Posterior cingulate gyrus (tissue), 11 donors: ENCODE measurements around the gene NACC2.
"Not testable (repeated sequence)": the region's sequence is repeated elsewhere in the genome, so short reads cannot be mapped to it uniquely, and the experiment has no call there.

Source experiments
- DNase-seq, 10 donors: peaks; one replicate each; pipeline versions ENCODE4 v3.0.0 to v3.0.0-alpha.2; 2020 to 2021; ENCODE audit warnings: mixed read lengths in 3 of 10
- intact Hi-C: fragments of 100-400 bp; cut with DNase I; formaldehyde crosslinking; loops from one replicate; pipeline ENCODE4 v1.15.1; 2023

The NACC2 gene

DNA sequence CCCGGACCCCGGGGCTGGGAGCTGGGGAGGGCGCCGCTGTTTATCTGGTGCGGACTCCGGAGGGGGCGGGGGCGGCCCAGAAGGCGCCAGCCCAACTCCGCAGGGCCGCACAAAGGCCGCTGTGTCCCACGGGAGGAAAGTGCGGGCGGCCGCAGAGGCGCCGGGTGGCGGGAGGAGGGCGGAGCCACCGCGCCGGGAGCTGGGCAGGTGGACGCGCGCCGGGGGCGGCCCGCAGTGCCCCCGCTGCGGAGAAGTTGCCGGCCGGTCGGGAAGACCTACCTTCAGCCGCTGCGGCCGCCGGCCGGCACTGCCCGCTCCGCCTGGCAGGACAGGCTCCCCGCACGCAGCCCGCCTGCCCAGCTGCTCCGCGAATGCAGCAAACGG, 43.6 kb downstream of the NACC2 start:
- peak; percentile 51 to 96 (median 66) for DNase-seq

DNA sequence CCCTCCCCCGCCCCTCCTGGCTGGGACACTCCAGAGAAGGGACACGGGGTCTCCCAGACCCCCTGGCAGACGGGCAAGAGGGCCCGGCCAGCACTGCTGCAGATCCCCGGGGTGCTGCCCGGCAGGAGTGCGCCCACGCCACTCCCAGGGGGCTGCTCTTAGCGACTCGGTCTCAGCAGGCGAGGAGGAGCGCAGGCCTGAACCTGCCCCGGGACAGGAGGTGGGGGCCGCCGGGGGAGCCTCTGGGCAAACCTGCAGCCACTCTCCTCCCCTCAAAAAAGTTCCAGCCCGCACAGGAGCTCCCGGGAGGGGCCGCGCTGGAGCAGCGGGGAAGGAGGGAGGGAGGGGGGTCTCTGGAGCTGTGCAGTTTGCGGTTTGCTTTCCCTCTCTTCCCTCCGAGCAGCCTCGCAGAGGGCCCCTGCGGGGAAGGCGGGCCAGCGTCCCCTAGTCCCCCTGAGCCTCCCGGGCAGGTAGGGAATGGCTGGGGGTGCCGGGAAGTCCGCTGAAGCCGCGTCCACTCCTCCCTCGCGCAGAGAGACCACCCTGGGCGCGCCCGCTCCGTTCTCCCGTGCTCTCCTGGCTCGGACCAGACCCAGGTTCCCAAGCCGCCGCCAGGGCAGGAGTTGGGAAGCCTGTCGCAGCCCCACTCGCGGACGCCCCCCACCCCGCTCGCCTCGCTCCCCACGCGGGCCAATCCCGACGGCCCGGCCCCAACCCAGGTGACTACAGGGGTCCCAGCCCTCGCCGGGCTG, 44.2 kb downstream of the NACC2 start:
- intact Hi-C loops: loop anchor here (5.0 kb wide), 3 partner anchors 36 to 89 kb away; partner anchors contain the start of gene UBAC1

More for the DNA sequence above, 43.6 kb downstream of the NACC2 start:
- intact Hi-C loops: loop anchor here (5.0 kb wide), 3 partner anchors 36 to 89 kb away; partner anchors contain the start of gene UBAC1

DNA sequence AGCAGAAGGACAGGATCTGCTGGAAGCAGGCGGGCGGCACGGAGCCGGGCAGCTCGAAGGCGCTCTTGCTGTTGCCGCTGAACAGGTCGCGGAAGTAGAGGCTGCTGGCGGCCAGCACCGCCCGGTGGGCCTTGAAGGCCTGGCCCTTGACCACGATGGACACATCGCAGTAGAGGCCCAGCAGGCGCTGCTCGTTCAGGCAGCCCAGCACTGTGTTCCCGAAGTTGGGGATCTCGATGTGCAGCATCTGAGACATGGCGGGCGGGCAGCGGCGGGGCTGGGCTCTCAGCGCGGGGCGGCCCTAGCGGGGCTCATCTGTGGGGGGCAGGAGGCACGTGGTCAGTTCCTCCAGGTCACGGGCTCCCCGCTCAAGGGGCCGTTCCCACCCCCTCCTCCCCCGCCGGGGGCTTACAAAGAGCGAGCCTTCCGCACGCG, 44.8 kb downstream of the NACC2 start:
- DNase-seq: peak in 3 of 10 donors; percentile 43 to 91 (median 87)
- intact Hi-C loops: loop anchor here (5.0 kb wide), 3 partner anchors 37 to 88 kb away; partner anchors contain the start of gene UBAC1

More for the DNA sequence above, 44.2 kb downstream of the NACC2 start:
- peak in 2 of 10 donors; percentile 79 to 85 for DNase-seq

DNA sequence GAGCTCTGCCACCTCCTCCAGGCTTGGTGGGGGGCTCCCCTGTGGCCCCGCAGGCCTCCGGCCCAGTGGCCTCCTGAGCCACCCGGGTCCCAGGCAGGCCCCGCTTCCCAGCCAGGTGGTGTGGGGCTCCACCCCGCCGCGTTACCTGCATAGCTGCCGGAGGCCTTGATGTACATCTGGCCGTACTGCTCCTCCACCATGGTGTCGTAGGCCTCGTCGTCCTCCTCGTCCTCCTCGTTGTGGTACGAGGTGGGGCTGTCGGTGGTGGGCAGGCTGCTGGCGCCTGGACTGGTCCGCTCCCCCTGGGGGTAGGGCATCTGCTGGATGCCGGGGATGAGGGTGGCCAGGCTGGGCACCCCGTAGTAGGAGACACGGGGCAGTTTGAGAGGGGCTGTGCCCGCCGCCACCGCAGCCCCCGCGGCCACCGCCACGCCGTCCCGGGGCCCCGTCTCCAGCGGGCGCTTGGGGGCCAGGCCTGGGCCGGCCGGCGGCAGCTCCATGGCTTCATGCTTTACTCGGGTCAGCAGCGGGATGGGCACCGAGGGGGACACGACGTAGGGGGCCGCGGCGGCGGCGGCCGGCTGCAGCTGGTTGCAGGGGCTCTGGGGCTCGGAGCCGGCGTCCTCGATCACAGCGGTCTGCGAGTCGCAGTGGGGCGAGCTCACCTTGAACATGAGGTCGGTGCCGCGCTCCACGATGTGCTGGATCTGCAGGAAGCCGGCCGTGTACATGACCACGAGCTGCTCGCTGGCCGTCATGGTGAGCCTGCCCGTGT, 45.4 kb downstream of the NACC2 start:
- intact Hi-C loops: loop anchor here (5.0 kb wide), 3 partner anchors 38 to 87 kb away; partner anchors contain the start of gene UBAC1
- peak in 2 of 10 donors; percentile 85 to 87 for DNase-seq

DNA sequence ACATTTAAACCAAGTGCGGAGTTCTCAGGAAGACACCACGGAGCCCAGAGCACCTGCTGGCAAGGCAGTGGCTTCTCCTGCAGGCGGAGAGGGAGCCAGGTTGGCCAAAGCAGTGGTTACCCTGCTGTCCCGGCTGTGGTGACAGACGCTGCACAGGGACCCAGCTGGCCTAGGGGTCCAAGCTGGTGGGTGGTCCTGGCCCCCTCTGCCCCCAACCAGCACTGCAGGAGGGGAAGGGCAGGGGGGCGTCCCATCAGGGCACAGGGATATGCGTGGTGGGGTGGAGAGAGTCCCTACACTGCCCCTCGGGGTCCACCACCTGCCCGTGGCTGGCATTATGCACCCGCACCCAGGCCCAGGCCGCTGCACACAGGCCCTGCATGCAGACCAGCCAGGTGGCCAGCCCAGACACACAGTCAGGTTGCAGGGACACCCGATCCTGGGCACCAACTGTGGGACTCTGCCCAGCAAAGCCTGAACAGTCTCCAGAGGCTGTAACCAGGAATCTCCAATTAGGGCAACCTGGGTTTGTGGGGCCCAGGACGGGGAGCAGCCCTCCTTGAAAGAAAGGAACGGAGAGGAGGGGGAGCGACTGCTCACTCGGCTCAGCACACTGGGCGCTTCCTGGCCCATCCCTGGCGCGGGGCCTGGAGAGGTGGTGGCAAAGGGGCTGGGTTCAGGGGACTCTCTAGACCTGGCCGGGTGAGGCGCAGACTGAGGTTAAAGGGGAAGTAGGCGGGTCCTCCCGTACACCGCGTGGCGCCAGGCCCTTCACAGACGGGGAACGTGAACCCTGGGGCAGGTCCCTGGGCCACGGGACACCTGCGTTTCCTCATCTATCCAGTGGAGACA, 46.3 kb downstream of the NACC2 start:
- intact Hi-C loops: no loop called here
- peak in 2 of 10 donors; percentile 84 to 87 for DNase-seq

DNA sequence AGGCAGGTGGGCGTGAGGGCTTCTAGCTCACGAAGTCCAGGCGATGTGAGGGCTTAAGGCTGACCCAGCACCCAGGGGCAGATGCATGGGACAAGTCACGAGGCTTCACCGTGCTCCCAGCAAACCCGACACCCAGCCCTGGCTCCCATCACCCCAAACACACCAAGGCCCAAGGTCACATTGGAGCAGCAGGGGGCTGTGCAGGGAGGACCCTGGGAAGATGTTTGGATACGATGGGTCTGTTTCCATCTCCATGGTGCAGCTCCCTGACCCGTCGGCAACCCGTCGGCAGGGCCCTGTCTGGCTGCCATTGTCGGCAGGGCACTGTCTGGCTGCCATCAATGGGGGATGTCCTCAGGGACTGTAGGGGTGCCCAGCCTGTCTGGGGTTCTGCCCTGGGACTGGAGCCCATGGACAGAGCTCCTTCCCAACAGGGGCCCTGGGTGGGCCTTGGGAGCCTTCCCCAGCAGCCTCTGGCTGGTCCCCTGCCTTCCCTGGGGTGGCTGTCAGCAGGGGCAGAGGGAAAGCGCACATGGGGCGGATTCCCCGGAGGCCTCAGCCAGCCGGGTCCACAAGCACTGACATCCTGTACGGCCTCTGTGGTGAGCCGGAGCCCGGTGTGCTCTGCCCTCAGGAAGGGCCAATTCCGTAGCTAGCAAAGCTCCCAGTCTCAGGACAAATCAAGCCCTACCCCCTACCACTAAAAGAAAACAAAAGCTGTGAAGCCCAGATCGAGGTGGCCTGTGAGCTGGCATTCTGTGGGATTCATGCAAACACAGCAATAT, 47.1 kb downstream of the NACC2 start:
- intact Hi-C loops: no loop called here
- peak in 2 of 10 donors; percentile 75 to 76 for DNase-seq

DNA sequence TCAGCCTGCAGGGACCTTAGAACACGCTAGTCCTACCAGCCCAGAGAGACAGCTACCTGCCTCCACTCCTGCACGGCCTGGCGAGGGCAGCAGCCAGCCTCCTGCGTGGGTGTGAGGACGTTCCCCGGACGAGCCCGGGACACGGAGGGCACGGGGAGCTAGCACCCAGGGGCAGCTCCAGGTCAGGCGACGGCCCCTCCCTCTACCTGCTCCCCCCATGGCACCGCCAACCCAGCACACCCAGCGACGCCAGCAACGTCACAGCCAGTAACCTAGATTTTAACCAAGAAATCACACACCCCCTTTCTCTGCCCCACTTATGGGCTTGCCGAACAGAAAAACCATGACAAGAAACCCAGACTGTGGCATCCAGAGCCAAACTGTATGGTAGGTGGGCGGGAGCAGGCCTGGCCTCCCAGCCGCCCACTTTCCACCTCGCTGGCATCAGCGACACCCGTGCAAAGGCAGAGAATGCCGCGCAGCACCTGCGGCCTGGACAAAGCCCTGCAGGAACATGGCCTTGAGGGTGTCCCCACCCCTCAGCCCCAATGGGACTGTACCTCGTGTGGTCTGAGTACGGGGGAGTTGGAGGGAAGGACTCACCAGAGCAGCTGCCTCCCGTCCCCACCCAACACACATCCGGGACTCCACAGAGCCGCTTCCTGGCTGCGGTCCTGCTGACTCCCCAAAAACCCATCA, 47.9 kb downstream of the NACC2 start:
- peak in 2 of 10 donors; percentile 81 to 88 for DNase-seq

DNA sequence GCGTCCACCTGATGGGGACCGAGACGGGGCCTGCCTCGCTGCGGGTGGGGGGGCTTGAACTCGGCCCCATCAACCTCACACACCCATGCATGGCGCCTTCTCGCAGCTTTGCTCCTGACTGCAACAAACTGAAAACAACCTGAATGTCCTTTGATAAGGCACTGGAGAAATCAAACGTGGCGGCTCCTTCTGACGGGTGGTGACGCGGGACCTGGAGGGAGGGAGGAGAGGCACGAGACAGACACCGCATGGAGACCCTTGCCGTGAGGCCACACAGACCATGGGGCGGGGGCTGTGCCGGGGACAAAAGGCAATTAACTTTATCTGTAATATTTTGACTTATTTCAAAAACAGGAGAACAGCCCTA, 48.6 kb downstream of the NACC2 start:
- intact Hi-C loops: no loop called here
- DNase-seq: peak in 1 of 10 donors; percentile 70

More for the DNA sequence above, 47.9 kb downstream of the NACC2 start:
- intact Hi-C loops: no loop called here

DNA sequence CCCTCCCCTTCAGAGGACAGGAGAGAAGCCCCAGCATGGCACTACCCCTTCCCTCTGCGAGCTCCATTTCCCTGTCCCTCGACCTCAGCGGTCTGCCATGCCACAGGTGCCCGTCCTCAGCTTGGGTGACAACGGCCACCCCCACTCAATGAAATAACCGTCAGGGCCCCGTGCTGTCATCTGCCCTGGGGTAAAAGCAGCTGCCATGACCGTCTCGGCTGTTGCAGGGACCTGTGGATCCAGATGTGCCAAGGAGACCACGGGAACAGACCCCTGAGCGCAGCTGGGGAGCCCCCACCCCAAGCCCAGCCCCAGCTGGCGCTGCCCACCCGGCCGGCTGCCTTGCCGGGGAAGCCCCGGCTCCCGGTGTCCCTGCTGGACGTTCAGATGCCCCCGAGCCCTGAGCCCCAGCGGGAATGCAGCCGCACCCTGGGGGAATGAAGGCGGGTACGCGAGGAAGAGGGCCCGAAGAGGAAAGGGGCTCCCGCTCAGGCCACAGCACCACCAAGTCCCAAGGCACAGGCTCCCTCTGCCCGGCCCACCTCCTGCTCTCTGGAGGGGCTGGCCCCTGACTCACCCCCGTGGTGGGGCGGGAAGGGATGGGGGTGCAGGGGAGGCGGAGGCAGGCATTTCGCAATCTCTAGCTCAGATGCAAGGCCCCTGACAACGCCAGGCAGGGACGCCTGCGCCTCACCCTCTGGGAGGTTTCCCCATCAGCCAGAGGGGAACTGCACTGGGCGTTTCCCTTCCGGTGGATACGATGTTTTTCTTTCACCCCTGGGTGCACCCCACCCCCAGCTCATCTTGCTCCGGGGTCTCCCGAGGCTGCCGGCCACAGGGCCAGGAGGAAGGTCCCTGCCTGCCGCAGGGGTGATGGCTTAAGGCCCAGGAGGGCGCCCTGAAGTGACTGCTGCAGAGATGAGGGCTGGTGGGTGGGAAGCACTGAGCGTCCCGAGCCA, 49.2 kb downstream of the NACC2 start:
- peak in 3 of 10 donors; percentile 65 to 86 (median 75) for DNase-seq
- intact Hi-C loops: no loop called here

DNA sequence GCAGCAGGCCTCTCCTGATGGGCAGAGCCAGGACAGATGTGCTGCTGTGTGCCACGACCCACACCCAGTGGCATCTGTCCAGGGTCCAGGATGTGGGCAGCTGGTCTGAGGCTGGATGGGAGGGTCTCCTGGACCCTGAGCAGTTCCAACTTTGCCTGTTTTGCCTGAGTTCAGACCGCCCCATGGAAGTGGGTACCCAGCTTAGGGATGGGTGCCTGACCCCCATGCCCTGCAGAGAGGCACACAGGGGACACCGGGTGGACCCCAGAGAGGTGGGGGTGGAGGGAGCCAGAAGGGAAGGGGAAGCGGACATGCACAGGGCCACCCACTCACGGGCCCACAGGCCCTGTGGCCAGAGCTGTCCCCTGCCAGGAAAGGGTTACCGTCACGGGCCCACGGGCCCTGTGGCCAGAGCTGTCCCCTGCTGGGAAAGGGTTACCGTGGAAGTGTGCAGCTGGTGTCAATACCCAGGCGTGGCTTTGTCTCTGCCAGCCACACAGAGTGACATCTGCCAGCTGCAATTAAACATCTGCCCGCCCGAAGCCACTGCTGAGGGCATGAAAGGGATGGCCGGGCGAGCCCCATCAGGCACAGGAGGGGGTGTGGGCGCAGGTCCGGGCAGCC, 50.0 kb downstream of the NACC2 start:
- intact Hi-C loops: no loop called here
- DNase-seq: peak in 6 of 10 donors; percentile 46 to 93 (median 68)

DNA sequence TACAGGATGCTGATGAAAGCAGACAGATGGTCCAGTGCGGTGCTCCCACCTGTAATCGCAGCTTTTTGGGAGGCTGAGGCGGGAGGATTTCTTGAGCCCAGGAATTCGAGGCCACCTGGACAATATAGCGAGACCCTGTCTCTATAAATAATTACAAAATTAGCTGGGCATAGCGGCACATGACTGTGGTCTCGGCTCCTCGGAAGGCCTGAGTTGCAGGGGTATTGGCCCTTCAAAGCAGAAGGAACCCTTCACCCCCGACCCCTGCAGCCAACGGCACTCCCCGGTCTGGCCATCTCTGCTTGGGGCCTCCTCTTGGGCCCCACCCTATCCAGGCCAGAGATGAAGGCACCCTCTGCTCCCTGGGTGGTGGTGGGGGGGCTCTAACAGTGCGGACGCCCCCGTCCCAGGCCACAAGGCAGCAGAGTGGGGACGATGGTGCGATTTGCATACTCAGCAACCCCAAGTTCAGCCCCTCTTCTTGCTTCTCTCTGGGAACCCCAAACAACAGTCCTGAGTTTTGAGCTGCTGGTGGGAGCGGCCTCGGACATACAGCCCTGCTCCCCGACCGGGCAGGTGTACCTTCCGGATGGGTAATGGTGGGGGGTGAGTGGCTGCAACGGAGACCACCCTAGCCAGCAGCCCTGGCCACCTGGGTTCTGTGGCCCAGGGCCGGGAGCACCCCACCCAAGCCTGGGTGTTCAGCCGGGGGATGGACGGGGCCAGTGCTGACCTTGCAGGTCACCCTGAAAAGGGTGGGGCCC, 50.7 kb downstream of the NACC2 start:
- intact Hi-C loops: no loop called here
- peak in 2 of 10 donors; percentile 66 to 72 for DNase-seq

DNA sequence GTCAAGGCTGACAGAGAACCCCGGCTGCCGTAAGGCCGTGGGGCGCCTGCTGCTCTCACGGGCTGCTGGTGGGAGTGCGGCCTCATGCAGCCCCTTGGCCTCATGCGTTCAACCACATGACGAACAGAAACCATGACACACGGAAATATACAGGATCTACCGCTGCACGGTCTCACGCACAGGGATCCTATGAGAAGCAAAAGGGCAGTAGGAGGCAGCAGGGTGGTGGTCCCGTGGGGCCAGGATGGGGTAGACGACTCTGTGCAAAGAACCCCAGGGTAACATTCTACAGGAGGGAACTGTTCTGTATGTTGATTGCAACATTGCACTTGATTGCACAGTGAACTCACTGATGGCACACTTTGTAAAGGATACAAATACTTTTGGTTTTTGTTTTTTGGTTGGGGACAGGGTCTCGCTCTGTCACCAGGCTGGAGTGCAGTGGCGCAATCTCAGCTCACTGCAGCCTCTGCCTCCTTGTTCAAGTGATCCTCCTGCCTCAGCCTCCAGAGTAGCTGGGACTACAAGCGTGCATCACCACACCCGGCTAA, 51.6 kb downstream of the NACC2 start:
- DNase-seq: peak in 2 of 10 donors; percentile 42 to 52
- intact Hi-C loops: no loop called here

DNA sequence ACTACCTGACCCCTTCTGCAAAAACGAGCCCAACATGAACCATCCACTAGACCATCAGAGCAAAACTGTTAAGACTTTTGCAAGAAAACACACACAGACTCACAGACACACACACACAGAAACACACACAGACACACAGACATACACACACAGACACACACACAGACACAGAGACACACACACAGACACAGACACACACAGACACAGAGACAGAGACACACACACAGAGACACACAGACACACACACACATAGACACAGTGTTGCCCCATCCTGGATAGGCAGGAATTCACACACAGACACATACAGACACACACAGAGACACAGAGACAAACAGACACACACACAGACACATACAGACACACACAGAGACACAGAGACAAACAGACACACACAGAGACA, 52.5 kb downstream of the NACC2 start:
- intact Hi-C loops: no loop called here
- no peak for DNase-seq

DNA sequence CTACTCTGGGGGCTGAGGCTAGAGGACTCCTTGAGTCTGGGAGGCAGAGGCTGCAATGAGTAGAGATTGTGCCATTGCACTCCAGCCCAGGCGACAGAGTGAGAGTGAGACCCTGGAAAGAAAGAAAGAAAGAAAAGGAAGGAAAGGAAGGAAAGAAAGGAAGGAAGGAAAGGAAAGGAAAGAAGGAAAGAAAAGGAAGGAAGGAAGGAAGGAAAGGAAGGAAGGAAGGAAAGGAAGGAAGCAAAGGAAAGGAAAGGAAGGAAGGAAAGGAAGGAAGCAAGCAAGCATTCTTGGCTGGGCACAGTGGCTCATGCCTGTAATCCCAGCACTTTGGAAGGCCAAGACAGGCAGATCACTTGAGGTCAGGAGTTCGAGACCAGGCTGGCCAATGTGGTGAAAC, 54.2 kb downstream of the NACC2 start:
- intact Hi-C loops: not testable (repeated sequence)

DNA sequence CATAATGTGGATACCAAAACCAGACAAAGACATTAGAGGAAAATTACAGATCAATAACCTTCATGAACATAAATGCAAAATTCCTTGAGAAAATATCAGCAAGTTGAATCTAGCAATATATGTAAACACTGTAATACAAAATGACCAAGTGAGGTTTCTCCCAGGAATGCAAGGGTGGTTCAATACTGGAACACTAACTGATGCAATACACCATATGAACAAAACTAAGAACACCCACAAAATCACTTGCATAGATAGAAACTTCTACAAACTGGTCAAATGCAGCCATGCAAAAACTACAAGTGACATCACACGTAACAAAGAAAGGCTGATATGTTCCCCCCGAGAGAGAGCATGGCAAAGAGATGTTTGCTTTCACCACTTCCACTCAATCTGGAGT, 55.6 kb downstream of the NACC2 start:
- DNase-seq: no peak
- intact Hi-C loops: no loop called here

More for the DNA sequence above, 54.2 kb downstream of the NACC2 start:
- DNase-seq: not testable (repeated sequence)

DNA sequence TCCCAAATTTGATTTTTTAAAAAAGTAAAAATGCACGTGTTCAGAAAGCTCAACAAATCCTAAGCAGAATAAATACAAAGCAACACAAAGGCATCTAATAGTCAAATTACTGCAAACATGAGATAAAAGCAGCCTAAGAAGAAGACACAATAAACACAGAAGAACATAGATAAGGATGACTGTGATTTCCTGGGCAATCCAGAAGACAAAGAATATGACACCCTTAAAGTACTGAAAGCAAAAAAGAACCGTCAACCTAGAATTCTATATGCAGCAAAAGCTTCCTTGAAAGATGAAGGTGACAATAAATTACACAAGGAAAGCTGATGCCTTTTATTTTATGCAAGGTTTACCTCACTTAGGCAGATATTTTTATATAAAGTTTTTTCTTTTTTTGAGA, 58.2 kb downstream of the NACC2 start:
- no peak for DNase-seq
- intact Hi-C loops: no loop called here
